Lower leg skin (tissue), 4 donors: ENCODE data around the gene GPR32. TPM values are rescaled to one million over a fixed set of nuclear protein-coding genes. Genes with fewer than 3 reads are reported as not detected.
"Not testable (repeated sequence)": the region's sequence is repeated elsewhere in the genome, so short reads cannot be mapped to it uniquely, and the experiment has no call there.

Experiments
- DNase-seq, 2 donors: peaks; one replicate each; pipeline ENCODE4 v3.0.0-alpha.2; 2019; ENCODE audit warnings: low spot score in 2 of 2
- H3K4me3 ChIP-seq: fragments of 200-600 bp; sonication (generic); 2 replicates; pipeline ENCODE4 v1.5.1; 2017; ENCODE audit warnings: mild to moderate bottlenecking, low read depth; ENCODE audit not compliant: poor library complexity, severe bottlenecking
- POLR2A ChIP-seq, 2 donors: fragments of 450-650 bp; IDR thresholded peaks; one replicate each; pipeline ENCODE4 v1.6.1; 2016 to 2017; ENCODE audit warnings: antibody characterized with exemption in 2 of 2, mild to moderate bottlenecking in 1 of 2, moderate library complexity in 1 of 2
- WGBS, 2 donors: methylation state at CpG; one replicate each; pipeline ENCODE4 v1.1.5; 2018; 5-methylcytosine and 5-hydroxymethylcytosine counted together
- intact Hi-C: fragments of 100-400 bp; cut with DNase I; formaldehyde crosslinking; loops from one replicate; pipeline ENCODE4 v1.15.0; 2023; ENCODE audit warnings: low total_unique reads
- total RNA-seq, 4 donors: library from RNA; depleted of rRNA; stranded (reverse); fragments of >200 nt; gene quantifications; one replicate each; pipeline ENCODE4 v1.1.0, GENCODE V29; 2016
- TF ChIP-seq, protein P1 (sequence below), 3 donors: fragments of 450-650 bp; IDR thresholded peaks; one replicate each; pipeline ENCODE4 v1.5.1; 2016; ENCODE audit warnings: antibody characterized with exemption in 3 of 3, mild to moderate bottlenecking in 3 of 3, moderate library complexity in 2 of 3

Gene GPR32
- total RNA-seq, 4 donors from 2014 or later: not detected

DNA sequence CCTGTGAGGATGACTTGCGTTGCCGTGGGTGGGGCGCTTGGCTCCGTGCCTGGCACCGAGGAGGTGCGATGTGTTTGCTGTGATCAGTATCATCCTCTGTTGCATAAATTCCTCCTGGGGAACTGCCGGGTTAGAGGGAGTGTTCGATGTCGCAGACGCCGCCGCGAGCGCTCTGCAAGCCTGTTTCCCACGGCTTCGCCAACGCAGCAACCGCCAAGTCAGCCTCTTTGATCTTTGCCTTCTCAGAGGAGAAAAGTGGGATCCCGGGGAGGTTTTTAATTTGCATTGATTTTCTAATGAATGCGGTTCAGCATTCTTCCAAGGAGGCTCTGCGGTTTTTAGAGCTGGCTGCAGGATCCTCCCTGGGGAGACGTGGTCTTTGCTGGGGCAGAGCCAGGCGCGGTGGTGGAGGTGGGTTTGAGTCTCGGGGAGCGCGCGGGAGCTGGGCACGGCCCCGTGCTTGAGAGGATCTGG, 7.6 kb downstream of the GPR32 start:
- TF ChIP-seq POLR2A (IDR thresholded peaks at IDR 0.05): no peak
- TF ChIP-seq, protein P1, sequence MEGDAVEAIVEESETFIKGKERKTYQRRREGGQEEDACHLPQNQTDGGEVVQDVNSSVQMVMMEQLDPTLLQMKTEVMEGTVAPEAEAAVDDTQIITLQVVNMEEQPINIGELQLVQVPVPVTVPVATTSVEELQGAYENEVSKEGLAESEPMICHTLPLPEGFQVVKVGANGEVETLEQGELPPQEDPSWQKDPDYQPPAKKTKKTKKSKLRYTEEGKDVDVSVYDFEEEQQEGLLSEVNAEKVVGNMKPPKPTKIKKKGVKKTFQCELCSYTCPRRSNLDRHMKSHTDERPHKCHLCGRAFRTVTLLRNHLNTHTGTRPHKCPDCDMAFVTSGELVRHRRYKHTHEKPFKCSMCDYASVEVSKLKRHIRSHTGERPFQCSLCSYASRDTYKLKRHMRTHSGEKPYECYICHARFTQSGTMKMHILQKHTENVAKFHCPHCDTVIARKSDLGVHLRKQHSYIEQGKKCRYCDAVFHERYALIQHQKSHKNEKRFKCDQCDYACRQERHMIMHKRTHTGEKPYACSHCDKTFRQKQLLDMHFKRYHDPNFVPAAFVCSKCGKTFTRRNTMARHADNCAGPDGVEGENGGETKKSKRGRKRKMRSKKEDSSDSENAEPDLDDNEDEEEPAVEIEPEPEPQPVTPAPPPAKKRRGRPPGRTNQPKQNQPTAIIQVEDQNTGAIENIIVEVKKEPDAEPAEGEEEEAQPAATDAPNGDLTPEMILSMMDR (IDR thresholded peaks at IDR 0.05): no peak
- no peak for DNase-seq
- intact Hi-C loops: loop anchor here (10.0 kb wide), 1 partner anchor 63 kb away; the partner anchor contains the start of gene SHANK1
- H3K4me3 ChIP-seq: no peak overlapping the region
- 0% methylated on average over 30 of the region's 30 CpGs for WGBS, 2 donors

DNA sequence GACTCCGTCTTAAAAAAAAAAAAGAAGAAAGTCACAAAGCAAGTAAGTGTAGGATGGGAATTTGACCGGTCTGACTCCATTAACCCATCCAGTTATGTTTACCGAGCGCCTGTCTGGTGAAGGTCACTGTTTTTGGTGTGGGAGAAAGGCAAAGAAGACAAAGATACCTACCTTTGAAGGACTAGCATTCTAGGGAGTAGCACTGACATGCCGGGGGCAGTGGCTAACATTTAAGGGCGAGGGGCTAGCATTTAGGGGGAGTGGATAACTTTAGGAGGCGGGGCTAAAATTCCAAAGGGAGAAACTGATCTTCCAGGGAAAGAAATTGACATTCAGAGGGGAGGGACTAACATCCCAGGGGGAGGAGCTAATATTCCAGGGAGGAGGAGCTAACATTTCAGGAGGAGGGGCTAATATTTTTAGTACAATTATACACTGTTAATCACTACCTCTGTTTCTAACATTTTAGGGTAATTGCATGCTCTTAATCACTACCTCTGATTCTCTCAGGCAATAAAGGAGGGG, 8.7 kb downstream of the GPR32 start:
- no peak for TF ChIP-seq POLR2A (IDR thresholded peaks at IDR 0.05)
- TF ChIP-seq, protein P1 (IDR thresholded peaks at IDR 0.05): no peak
- 57 to 60% methylated on average over 7 of the region's 7 CpGs for WGBS, 2 donors
- no peak for DNase-seq
- no peak overlapping the region for H3K4me3 ChIP-seq
- intact Hi-C loops: loop anchor here (10.0 kb wide), 1 partner anchor 64 kb away; the partner anchor contains the start of gene SHANK1

DNA sequence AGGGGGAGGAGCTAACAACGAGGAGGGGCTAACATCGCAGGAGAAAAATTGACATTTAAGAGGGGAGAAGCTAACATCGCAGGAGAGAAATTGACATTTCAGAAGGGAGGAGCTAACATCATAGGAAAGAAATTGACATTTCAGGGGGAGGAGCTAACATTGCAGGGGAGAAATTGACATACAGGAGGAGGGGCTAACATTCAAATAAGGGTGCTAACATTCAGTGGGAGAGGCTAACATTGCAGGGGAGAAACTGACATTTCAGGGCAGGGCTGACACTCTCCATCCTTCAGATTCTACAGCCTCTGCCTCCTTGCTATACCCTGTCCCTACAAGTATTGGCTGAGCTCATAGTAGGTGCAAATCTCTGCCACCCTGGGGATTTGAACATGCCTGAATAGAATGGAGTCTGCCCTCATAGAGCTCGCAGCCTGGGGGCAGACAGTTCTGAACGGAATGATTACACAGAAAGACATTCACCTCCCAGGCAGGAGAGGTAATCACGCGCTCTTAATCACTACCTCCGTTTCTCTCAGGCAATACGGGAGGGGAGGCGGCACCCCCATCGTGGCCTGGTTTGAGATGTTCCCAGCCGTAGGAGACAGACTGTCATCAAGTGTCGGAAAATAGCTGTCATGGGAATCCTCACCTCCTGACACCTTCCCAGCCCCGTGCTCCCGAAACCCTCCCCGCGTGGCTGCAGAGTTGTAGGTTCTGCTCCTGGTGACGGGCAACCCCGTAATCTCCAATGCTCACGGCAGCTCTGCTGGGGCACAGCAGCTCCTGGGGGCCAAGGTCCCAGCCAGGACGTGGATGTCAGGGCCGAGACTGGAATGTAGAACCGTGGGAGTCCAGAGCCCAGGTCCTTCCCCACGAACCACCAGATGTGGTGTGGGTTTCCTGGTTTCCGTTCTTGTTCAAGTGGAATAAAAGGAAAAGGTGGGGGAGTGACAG, 9.5 kb downstream of the GPR32 start:
- TF ChIP-seq POLR2A (IDR thresholded peaks at IDR 0.05): no peak
- TF ChIP-seq, protein P1 (IDR thresholded peaks at IDR 0.05): no peak
- no peak overlapping the region for H3K4me3 ChIP-seq
- DNase-seq: no peak
- WGBS, 2 donors: 35 to 36% methylated on average over 17 to 25 of the region's 25 CpGs
- intact Hi-C loops: loop anchor here (10.0 kb wide), 2 partner anchors 65 to 415 kb away; partner anchors contain the start of genes NAPSA and SHANK1

DNA sequence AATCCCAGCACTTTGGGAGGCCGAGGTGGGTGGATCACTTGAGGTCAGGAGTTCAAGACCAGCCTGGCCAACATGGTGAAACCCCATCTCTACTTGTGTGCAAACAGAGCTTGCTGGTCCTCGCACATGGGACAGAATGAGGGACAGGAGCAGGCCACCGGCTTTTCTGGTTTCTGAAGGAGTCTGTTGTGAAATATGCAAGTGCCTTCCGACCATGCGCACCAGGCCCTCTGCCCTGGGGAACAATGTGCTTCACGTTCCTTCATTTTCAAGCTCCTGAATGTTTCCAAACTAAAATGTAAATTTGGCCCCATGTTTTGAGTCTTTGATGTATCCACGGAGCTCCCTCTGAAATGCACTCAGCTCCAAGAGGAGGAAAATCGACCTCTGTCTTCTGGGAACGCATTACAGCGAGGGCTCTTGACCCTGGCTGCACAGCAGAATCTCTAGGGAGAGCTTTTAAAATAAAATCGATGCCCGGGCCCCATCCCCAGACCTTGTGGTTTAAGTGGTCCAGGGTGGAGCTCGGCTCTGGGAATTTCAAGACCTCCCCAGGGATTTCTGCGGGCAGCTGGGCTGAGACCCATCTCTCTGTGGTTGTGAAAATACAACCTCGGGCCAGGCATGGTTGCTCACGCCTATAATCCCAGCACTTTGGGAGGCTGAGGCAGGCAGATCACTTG, 10.6 kb downstream of the GPR32 start:
- DNase-seq: no peak
- TF ChIP-seq, protein P1 (IDR thresholded peaks at IDR 0.05): no peak
- TF ChIP-seq POLR2A (IDR thresholded peaks at IDR 0.05): no peak
- WGBS, 2 donors: 41 to 48% methylated on average over 15 to 16 of the region's 16 CpGs
- H3K4me3 ChIP-seq: no peak overlapping the region
- intact Hi-C loops: loop anchor here (10.0 kb wide), 1 partner anchor 416 kb away; the partner anchor contains the start of gene NAPSA

DNA sequence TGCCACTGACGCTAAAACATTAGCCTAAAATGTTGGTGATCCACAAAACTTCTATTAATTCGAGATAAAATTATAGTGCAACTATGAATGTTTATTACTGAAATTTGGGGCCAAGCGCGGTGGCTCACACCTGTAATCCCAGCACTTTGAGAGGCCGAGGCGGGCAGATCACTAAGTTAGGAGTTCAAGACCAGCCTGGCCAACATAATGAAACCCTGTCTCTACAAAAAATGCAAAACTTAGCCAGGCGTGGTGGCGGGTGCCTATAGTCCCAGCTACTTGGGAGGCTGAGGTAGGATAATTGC, 13.5 kb downstream of the GPR32 start:
- H3K4me3 ChIP-seq, DNase-seq: not testable (repeated sequence)
- 34 to 37% methylated on average over 8 of the region's 8 CpGs for WGBS, 2 donors
- intact Hi-C loops: loop anchor here (10.0 kb wide), 1 partner anchor 419 kb away; the partner anchor contains the start of gene NAPSA
